OCI-M1 (cell line): ENCODE results near the gene WNT3.

Experiments
- DNase-seq: peaks from one replicate; lab custom pipeline; 2025; lab: John Stamatoyannopoulos, UW

Gene WNT3

DNA sequence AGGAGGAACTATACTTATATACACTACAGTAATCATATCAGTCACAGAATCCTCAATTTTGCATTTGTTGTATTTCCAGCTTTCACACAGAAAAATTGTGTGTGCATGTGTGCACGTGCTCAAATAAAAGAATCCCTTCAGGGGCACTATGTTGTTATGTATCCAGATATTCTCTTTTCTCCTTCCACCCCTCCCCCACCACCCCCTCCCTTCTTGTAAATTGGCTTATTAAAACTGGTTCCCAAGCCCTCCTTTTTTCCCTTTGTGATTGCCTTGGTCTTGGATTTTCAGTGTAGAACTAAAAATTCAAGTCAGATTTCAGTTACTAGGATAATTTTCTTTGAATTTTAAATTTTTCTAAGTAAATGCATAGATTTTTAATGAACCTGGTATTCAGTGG is 86.3 kb downstream of the WNT3 start:
- DNase-seq = no peak

DNA sequence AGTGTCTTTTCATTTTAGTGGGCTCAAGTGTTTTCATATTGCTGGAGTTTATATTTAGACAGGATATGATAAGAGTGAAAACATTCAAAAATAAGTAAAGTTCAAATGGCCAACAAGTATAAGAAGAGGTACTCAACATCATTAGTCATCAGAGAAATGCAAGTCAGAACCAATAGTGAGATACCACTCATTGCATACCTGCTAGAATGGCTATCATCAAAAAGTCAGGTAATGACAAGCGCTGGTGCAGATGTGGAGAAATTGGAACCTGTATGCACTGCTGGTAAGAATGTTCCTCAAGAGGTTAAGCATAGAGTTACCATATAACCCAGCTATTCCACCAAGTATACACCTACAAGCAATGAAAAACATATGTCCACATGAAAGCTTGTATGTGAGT is 87.8 kb downstream of the WNT3 start:
- DNase-seq = no peak

DNA sequence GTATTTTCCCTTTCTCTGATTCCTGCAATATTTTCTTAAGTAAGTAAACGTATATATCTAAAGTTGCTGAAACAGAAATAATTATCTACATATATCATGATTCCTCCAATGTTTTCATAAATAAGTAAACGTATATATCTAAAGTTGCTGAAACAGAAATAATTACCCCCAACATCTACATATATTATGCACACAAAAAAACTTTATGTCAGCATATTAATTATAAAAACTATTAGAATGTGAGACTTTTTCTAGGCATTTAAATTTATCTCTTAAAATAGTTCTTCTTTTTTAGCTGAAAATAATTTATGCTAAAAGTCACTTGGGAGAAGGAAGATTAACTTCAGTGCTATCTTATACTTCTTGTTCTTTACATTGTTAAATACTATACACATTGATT is 88.5 kb downstream of the WNT3 start:
- no peak for DNase-seq

DNA sequence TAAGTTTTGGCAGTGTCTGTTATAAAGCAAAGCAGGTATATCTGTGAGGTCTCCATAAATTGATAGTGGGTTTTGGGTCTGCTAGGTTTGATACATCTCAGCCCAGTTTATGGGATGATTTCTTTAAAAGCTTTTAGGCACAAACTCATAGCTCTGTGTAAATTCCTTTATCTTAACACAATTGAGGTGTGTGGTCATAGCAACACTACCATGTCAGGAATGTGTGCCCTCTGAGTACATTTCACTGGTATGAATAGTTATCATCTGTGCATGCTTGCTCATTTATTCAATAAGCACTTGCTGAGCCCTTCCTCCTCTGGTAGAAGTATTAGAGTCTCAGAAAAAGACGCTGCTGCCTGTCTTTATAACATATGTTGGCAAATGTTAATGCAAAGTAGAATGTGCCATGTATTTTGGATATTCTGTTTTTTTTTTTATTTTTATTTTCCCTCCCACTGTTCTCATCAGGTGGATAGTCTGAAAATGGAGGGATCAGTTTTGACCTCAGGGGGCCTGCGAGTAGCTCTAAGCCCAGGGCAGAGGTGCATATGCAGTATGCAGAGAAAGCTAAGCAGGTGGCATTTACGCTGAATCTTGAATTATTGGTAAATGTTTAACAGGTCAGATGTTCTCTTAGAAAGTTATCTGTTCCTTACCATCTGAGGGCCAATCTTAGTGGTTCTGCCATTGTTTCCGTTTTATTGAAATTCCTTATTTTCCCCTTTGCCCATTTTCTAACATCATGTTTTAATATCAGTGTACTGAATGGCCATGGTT is 90.7 kb downstream of the WNT3 start:
- DNase-seq = no peak

DNA sequence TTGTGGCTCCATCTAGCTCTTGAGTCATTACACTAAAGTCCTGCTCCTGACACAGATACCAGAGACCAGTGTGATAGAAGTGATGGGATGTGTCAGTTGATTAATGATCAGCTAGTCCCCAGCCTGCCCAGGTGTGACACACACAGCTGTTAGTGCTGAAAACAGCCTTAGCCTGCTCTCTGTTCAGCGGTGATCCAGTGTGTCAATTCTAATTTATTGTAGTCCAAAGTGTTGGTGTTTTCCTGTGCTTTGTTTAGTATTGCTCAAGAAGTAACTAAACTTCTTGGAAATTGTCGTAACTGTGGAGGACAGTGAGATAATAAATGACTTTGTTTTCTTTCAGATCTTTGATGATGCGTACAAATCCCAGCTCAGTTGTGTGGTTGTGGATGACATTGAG is 92.3 kb downstream of the WNT3 start:
- DNase-seq = peak; percentile 16

DNA sequence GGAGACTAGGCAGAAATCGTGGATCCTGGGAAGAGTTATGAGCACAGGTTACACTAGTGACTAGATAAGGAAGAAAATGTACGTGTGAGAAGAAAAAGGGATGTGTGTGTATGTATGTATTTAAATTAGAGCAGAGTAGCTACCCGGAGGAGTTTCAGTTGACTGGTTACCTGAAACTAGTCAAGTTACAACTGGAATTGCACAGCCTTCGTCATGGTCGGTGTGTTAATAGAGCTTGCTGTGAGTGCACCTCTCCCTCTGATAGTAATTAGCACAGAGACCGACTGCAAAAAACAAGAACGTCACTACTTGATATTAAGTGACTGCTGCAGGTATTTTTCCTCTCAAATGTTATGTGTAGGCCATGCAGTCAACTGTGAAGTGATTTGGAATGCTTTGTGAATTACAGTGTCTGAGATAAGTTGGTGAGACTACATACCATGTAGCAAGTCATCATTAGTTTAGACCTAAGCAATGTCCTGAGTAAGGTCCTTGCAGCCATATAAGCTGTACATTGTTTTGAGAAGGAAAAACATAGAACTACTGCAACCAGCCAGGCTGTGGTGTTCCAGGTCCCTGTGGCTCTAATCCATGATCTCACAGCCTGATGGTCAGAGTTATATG is 95.7 kb downstream of the WNT3 start:
- no peak for DNase-seq

DNA sequence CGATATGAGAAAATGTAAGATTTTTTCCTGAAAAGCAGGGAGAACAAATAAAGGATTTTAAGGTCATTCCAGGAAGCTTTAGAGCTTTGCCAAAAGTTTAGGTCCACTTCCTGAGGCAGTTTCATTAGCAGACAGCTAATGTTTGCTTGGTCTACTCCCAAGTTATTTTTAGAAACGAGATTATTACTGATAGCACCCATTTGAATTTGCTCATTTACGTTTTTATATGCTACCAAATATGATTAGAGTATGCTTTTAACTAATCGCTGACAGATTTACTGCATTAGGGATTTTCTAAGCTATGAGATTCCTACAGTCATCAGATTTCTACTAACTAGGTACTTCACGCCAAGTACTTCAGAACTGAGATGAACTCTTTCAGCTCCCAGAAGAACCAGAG is 98.1 kb downstream of the WNT3 start:
- DNase-seq = no peak

DNA sequence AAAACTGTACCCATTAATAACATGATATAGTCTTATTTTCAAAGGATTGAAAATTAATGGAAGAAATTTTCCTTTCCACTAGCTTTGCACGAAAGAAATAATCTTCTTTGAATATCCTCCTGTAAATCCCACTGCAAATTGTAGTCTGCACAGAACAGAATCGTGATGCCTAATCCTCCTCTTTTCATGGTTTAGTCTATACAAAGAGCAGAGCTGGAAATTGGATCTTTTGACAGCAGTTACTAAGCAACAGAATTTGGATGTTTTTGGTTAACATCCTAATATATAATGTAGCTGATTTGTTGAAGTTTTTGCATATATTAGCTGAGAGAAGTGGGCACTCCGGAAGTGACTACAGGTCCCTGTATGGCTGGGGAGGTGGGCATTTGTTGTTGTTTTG is 98.6 kb downstream of the WNT3 start:
- no peak for DNase-seq

DNA sequence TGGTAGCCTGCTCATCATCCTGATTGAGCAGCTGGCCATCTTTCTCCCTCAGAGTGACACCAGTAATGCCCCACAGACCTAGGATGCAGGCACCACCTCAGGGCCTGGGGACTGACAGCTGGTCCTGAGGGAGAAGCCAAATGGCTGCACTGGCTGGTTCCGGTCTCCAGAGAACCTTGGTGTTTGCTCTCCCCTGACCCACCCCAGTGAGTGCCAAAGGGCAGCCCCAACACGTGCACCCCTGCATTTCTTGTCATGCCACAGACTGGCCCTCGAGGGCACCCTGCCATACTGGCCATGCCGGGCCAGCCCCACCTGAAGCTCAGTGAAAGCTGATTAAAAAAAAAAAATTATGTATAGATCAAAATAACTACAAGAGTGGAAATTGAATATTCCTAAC is 100.5 kb downstream of the WNT3 start:
- no peak for DNase-seq
